GM12878 (cell line): ENCODE data around the gene LRIT3. TPM values are rescaled to one million over a fixed set of nuclear protein-coding genes. Genes with fewer than 3 reads are reported as not detected.

Experiments
- ATAC-seq: fragments of 200-7000 bp; cut with Tn5 transposase; 3 replicates; pipeline ENCODE4 v1.9.1; 2020; ENCODE audit warnings: mild to moderate bottlenecking, moderate library complexity
- BruUV-seq: library from RNA; stranded (reverse); fragments of 400-500 nt; replicated peaks from 2 replicates; lab custom pipeline; 2021; lab: Mats Ljungman, UMichigan
- CTCF ChIA-PET: fragments of 300-600 bp; sonication (Branson Sonifier 250); formaldehyde crosslinking; extraction: SDS; loops from one replicate; lab custom pipeline; 2021; ENCODE audit warnings: inconsistent platforms; lab: Yijun Ruan, JAX
- POLR2A ChIA-PET: fragments of 350-600 bp; formaldehyde crosslinking; extraction: SDS; loops from one replicate; lab custom pipeline; 2021; ENCODE audit warnings: inconsistent platforms; lab: Charles Lee
- RAD21 ChIA-PET: fragments of 300-600 bp; sonication (Branson Sonifier 250); formaldehyde crosslinking; loops from one replicate; lab custom pipeline; 2023; ENCODE audit warnings: antibody characterized with exemption; ENCODE audit not compliant: unreplicated experiment; lab: Charles Lee
- SMC1A ChIA-PET: fragments of 300-600 bp; sonication (Branson Sonifier 250); formaldehyde crosslinking; loops from one replicate; lab custom pipeline; 2023; ENCODE audit not compliant: unreplicated experiment, uncharacterized antibody; lab: Charles Lee
- DNase-seq: peaks from one replicate; pipeline ENCODE4 v3.0.0-alpha.2; 2011; ENCODE audit warnings: low read depth, low spot score
- FAIRE-seq: peaks from 3 replicates; lab custom pipeline; 2011; peaks lifted over from hg19 to GRCh38; lab: Jason Lieb, UNC
- H2AFZ ChIP-seq: 2 replicates; pipeline ENCODE4 v1.6.0; 2011; ENCODE audit warnings: low read depth, low read length, control low read depth; ENCODE audit not compliant: control insufficient read depth
- H3K27ac ChIP-seq: 2 replicates; pipeline ENCODE4 v1.5.1; 2011; ENCODE audit warnings: control low read depth; ENCODE audit not compliant: control insufficient read depth, insufficient read depth
- H3K27me3 ChIP-seq, 2 experiments: replicated peaks in 1 of 2; 2 replicates each; pipeline versions ENCODE4 v1.6.0 to v1.6.1; 2011; ENCODE audit warnings: low read length in 1 of 2; ENCODE audit not compliant: control insufficient read depth in 2 of 2, insufficient read depth in 2 of 2
- H3K36me3 ChIP-seq, 2 experiments: 2 replicates each; pipeline ENCODE4 v1.5.1; 2011; ENCODE audit warnings: low read length in 1 of 2; ENCODE audit not compliant: control insufficient read depth in 2 of 2, insufficient read depth in 2 of 2
- H3K4me1 ChIP-seq: 2 replicates; pipeline ENCODE4 v1.6.1; 2011; ENCODE audit warnings: mild to moderate bottlenecking, low read length, moderate library complexity, mixed read lengths; ENCODE audit not compliant: control insufficient read depth, insufficient read depth
- H3K4me2 ChIP-seq: 2 replicates; pipeline ENCODE4 v1.6.0; 2011; ENCODE audit warnings: control low read depth; ENCODE audit not compliant: control insufficient read depth, insufficient read depth
- H3K4me3 ChIP-seq: fragments of 200-600 bp; sonication (generic); 2 replicates; pipeline ENCODE4 v1.5.1; 2016
- H3K79me2 ChIP-seq: 2 replicates; pipeline ENCODE4 v1.6.0; 2011; ENCODE audit warnings: low read length; ENCODE audit not compliant: control insufficient read depth, insufficient read depth
- H3K9ac ChIP-seq: 2 replicates; pipeline ENCODE4 v1.8.0; 2011; ENCODE audit warnings: low read length, control low read depth, mixed read lengths; ENCODE audit not compliant: control insufficient read depth, insufficient read depth
- H3K9me3 ChIP-seq: replicated peaks from 3 replicates; pipeline ENCODE4 v1.5.1; 2011; ENCODE audit warnings: mild to moderate bottlenecking, low read length; ENCODE audit not compliant: control insufficient read depth, insufficient read depth
- H4K20me1 ChIP-seq: 2 replicates; pipeline ENCODE4 v1.6.0; 2011; ENCODE audit not compliant: control insufficient read depth, insufficient read depth
- BHLHE40 ChIP-seq, 2 experiments: fragments of 450-650 bp in 1 of 2; IDR thresholded peaks; 2 replicates each; pipeline ENCODE4 v1.6.1; 2011 to 2017; ENCODE audit warnings: low read depth in 2 of 2, borderline replicate concordance in 1 of 2, improper control_type of control experiment in 1 of 2, low read length in 1 of 2, mild to moderate bottlenecking in 1 of 2
- DPF2 ChIP-seq: fragments of 450-650 bp; IDR thresholded peaks from 2 replicates; pipeline ENCODE4 v1.6.1; 2017; ENCODE audit warnings: mild to moderate bottlenecking
- EED ChIP-seq: sonication (generic); IDR thresholded peaks from 2 replicates; pipeline ENCODE4 v1.6.1; 2016; ENCODE audit warnings: antibody characterized with exemption, low read depth
- ETV6 ChIP-seq, 2 experiments: fragments of 450-650 bp in 1 of 2; IDR thresholded peaks in 1 of 2; conservative IDR thresholded peaks in 1 of 2; 2 replicates each; pipeline ENCODE4 v1.6.1; 2014; ENCODE audit warnings: antibody characterized with exemption in 1 of 2, borderline replicate concordance in 1 of 2, low read depth in 1 of 2, mild to moderate bottlenecking in 1 of 2, moderate library complexity in 1 of 2
- JUND ChIP-seq: IDR thresholded peaks from 2 replicates; pipeline ENCODE4 v1.6.1; 2012; ENCODE audit warnings: low read depth, mild to moderate bottlenecking, low read length, improper control_type of control experiment, moderate library complexity
- MTA3 ChIP-seq: IDR thresholded peaks from 2 replicates; pipeline ENCODE4 v1.6.1; 2012; ENCODE audit warnings: low read length, inconsistent platforms, borderline replicate concordance
- NBN ChIP-seq: fragments of 450-650 bp; IDR thresholded peaks from 2 replicates; pipeline ENCODE4 v1.6.1; 2016
- PAX5 ChIP-seq: IDR thresholded peaks from 2 replicates; pipeline ENCODE4 v1.6.1; 2011; ENCODE audit warnings: low read depth, low read length, borderline replicate concordance
- POLR2AphosphoS5 ChIP-seq: IDR thresholded peaks from 2 replicates; pipeline ENCODE4 v1.6.1; 2011; ENCODE audit warnings: mild to moderate bottlenecking, low read length, inconsistent platforms
- POU2F2 ChIP-seq: IDR thresholded peaks from 3 replicates; pipeline ENCODE4 v1.6.1; 2011; ENCODE audit warnings: low read depth, mild to moderate bottlenecking, low read length, borderline replicate concordance
- SMAD1 ChIP-seq: fragments of 450-650 bp; IDR thresholded peaks from 2 replicates; pipeline ENCODE4 v1.6.1; 2018; ENCODE audit warnings: mild to moderate bottlenecking, low read depth; ENCODE audit not compliant: partially characterized antibody
- SRF ChIP-seq, 2 experiments: IDR thresholded peaks; 2 replicates each; pipeline ENCODE4 v1.6.1; 2011; ENCODE audit warnings: low read depth in 2 of 2, low read length in 2 of 2, mild to moderate bottlenecking in 1 of 2, moderate library complexity in 1 of 2
- SUZ12 ChIP-seq: fragments of 200-600 bp; sonication (generic); IDR thresholded peaks from one replicate; pipeline ENCODE4 v1.6.1; 2018; ENCODE audit warnings: antibody characterized with exemption, mild to moderate bottlenecking; ENCODE audit not compliant: unreplicated experiment
- TCF3 ChIP-seq: IDR thresholded peaks from 2 replicates; pipeline ENCODE4 v1.6.1; 2012; ENCODE audit warnings: low read depth, mild to moderate bottlenecking, low read length, borderline replicate concordance; ENCODE audit not compliant: insufficient read depth
- ZNF24 ChIP-seq: fragments of 450-650 bp; IDR thresholded peaks from 2 replicates; pipeline ENCODE4 v1.6.1; 2017; ENCODE audit warnings: antibody characterized with exemption, mild to moderate bottlenecking
- ZNF274 ChIP-seq: IDR thresholded peaks from one replicate; pipeline ENCODE4 v1.8.0; 2011; ENCODE audit not compliant: insufficient read length, insufficient read depth
- WGBS: methylation state at CpG from one replicate; pipeline ENCODE4 v1.1.6; 2016; ENCODE audit warnings: low lambda C conversion rate; ENCODE audit not compliant: insufficient replicate concordance, insufficient coverage; ENCODE audit errors: missing lambda C conversion rate; 5-methylcytosine and 5-hydroxymethylcytosine counted together
- in situ Hi-C: fragments of 300-500 bp; cut with MboI; formaldehyde crosslinking; loops from 9 replicates; pipeline ENCODE4 v1.14.3; 2018; ENCODE audit warnings: mixed read lengths
- intact Hi-C: fragments of 100-400 bp; cut with micrococcal nuclease; formaldehyde crosslinking; loops from one replicate; pipeline ENCODE4 v1.14.2; 2022; ENCODE audit not compliant: unreplicated experiment
- polyA plus RNA-seq, 11 experiments: library from polyadenylated mRNA; depleted of rRNA in 4 of 11; unstranded in 6 of 11; stranded (reverse) in 5 of 11; fragments of >200 nt; fragmentation: Nextera tagmentation in 4 of 11; fragmentation: Illumina TruSeq in 1 of 11; extraction: Ambion mirVana in 4 of 11; extraction: Trizol in 1 of 11; gene quantifications; 1 replicate in 1 of 11; 2 replicates in 10 of 11; pipeline versions ENCODE4 v1.2.1 to v1.2.3, GENCODE V29; 2011 to 2016; ENCODE audit warnings: inconsistent platforms in 2 of 11, missing spikeins in 2 of 11, low read depth in 1 of 11
- total RNA-seq, 4 experiments: library from RNA; depleted of rRNA in 3 of 4; stranded (reverse); fragments of >200 nt in 3 of 4; fragmentation: Illumina TruSeq in 1 of 4; extraction: Trizol in 1 of 4; gene quantifications; 2 replicates each; pipeline versions ENCODE4 v1.2.1 to v1.2.3, GENCODE V29; 2013 to 2021
- TF ChIP-seq, protein P1 (sequence below): fragments of 450-650 bp; IDR thresholded peaks from 2 replicates; pipeline ENCODE4 v1.6.1; 2017; ENCODE audit warnings: low read depth, mild to moderate bottlenecking, moderate library complexity
- TF ChIP-seq, protein P2 (sequence below): fragments of 150-350 bp; IDR thresholded peaks from 2 replicates; pipeline ENCODE4 v1.6.1; 2014; ENCODE audit warnings: mild to moderate bottlenecking, low read depth, low read length
- TF ChIP-seq, protein P3 (sequence below): fragments of 450-650 bp; IDR thresholded peaks from 2 replicates; pipeline ENCODE4 v1.6.1; 2014; ENCODE audit warnings: mild to moderate bottlenecking
- TF ChIP-seq, protein P4 (sequence below): IDR thresholded peaks from 2 replicates; pipeline ENCODE4 v1.6.1; 2012; ENCODE audit warnings: low read depth, low read length, improper control_type of control experiment

Gene LRIT3
- total and polyA plus RNA-seq, 10 of the 15 experiments (the other 5 are each of a cell fraction or from before 2014, with no cell fraction given) = 0.04 to 0.20 (median 0.10) TPM; not detected in 6

DNA sequence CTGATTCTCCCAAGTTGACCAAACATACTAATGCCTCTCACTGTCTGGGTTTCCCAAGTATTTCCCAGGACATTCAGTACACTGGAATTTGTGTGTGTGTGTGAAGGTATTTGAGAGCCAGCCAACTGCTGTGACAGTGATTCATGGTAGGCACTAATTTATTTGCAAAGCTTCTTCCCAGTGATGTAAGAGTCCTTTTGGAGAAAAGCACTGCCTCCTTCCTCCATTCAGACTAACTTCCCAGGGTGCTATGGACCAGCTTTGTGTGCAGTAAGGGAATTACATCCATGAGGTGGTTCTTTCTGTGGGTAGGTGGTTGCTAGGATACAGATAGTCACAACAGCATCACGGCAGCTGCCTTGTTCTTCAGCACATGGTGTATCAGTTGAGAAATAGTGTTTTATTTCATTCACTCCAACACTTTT is 73.5 kb downstream of the LRIT3 start:
- ATAC-seq = no peak
- in situ Hi-C loops = no loop called here
- CTCF ChIA-PET = interaction anchor here (0.7 kb wide), 1 partner anchor 10 kb away, joined by 3 read pairs; no protein-coding TSS in a partner anchor

More for the DNA sequence above, 73.5 kb downstream of the LRIT3 start:
- FAIRE-seq (no peak), DNase-seq (no peak)
- Histone ChIP-seq H3K4me3 (no peak overlapping the region), H3K4me1 (no peaks in the 10 kb centered on the region), H3K36me3 (no peaks in the 10 kb centered on the region), H3K27ac (no peak overlapping the region), H3K79me2 (no peaks in the 10 kb centered on the region), H3K27me3 (peaks cover 0 to 6% of the 10 kb centered on the region in 2 experiments; a peak in 2 of 4 replicates), H4K20me1 (no peaks in the 10 kb centered on the region), H3K9me3 (no peaks in the 10 kb centered on the region), H3K4me2 (no peak overlapping the region), H2AFZ (no peak overlapping the region), H3K9ac (no peak overlapping the region)
- intact Hi-C loops = no loop called here
- BruUV-seq = no TSS peak
- no peak for TF ChIP-seq POU2F2
- TF ChIP-seq, protein P1, sequence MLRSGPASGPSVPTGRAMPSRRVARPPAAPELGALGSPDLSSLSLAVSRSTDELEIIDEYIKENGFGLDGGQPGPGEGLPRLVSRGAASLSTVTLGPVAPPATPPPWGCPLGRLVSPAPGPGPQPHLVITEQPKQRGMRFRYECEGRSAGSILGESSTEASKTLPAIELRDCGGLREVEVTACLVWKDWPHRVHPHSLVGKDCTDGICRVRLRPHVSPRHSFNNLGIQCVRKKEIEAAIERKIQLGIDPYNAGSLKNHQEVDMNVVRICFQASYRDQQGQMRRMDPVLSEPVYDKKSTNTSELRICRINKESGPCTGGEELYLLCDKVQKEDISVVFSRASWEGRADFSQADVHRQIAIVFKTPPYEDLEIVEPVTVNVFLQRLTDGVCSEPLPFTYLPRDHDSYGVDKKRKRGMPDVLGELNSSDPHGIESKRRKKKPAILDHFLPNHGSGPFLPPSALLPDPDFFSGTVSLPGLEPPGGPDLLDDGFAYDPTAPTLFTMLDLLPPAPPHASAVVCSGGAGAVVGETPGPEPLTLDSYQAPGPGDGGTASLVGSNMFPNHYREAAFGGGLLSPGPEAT = no peak
- TF ChIP-seq SUZ12 = no peak
- no peak for TF ChIP-seq MTA3
- TF ChIP-seq, protein P2, sequence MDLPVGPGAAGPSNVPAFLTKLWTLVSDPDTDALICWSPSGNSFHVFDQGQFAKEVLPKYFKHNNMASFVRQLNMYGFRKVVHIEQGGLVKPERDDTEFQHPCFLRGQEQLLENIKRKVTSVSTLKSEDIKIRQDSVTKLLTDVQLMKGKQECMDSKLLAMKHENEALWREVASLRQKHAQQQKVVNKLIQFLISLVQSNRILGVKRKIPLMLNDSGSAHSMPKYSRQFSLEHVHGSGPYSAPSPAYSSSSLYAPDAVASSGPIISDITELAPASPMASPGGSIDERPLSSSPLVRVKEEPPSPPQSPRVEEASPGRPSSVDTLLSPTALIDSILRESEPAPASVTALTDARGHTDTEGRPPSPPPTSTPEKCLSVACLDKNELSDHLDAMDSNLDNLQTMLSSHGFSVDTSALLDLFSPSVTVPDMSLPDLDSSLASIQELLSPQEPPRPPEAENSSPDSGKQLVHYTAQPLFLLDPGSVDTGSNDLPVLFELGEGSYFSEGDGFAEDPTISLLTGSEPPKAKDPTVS = no peak
- TF ChIP-seq SRF (IDR thresholded peaks at IDR 0.05; ENCODE audit: low read depth in 2 of 2, low read length in 2 of 2) = no peak
- no peak for TF ChIP-seq PAX5
- TF ChIP-seq EED = no peak
- no peak for TF ChIP-seq SMAD1
- no peak for TF ChIP-seq DPF2
- TF ChIP-seq BHLHE40 (IDR thresholded peaks at IDR 0.05; ENCODE audit: borderline replicate concordance in 1 of 2, low read depth in 2 of 2, low read length in 1 of 2) = no peak
- TF ChIP-seq ETV6 (conservative IDR thresholded peaks at IDR 0.05 in 1 of 2, IDR thresholded peaks at IDR 0.05 in 1 of 2; ENCODE audit: borderline replicate concordance in 1 of 2, low read depth in 1 of 2) = no peak
- no peak for TF ChIP-seq JUND
- TF ChIP-seq, protein P3, sequence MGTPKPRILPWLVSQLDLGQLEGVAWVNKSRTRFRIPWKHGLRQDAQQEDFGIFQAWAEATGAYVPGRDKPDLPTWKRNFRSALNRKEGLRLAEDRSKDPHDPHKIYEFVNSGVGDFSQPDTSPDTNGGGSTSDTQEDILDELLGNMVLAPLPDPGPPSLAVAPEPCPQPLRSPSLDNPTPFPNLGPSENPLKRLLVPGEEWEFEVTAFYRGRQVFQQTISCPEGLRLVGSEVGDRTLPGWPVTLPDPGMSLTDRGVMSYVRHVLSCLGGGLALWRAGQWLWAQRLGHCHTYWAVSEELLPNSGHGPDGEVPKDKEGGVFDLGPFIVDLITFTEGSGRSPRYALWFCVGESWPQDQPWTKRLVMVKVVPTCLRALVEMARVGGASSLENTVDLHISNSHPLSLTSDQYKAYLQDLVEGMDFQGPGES = no peak
- no peak for TF ChIP-seq POLR2AphosphoS5
- TF ChIP-seq ZNF274 = no peak
- TF ChIP-seq, protein P4, sequence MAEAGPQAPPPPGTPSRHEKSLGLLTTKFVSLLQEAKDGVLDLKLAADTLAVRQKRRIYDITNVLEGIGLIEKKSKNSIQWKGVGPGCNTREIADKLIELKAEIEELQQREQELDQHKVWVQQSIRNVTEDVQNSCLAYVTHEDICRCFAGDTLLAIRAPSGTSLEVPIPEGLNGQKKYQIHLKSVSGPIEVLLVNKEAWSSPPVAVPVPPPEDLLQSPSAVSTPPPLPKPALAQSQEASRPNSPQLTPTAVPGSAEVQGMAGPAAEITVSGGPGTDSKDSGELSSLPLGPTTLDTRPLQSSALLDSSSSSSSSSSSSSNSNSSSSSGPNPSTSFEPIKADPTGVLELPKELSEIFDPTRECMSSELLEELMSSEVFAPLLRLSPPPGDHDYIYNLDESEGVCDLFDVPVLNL = no peak
- TF ChIP-seq TCF3 = no peak
- no peak for TF ChIP-seq NBN
- TF ChIP-seq ZNF24 = no peak
- ChIA-PET SMC1A (no interaction called here), RAD21 (no interaction called here), POLR2A (no interaction called here)
- WGBS = 0% methylated on average over 1 of the region's 1 CpG
